Mesodermal cell (in vitro differentiated cells): ENCODE results near the gene EFR3B.
"Not testable (repeated sequence)": the region's sequence is repeated elsewhere in the genome, so short reads cannot be mapped to it uniquely, and the experiment has no call there.

Experiments used
- H3K27ac ChIP-seq: 2 replicates; pipeline ENCODE4 v1.7.0; 2013; ENCODE audit warnings: mild to moderate bottlenecking, low read depth, low read length, moderate library complexity; ENCODE audit not compliant: severe bottlenecking
- H3K36me3 ChIP-seq: 2 replicates; pipeline ENCODE4 v1.7.1; 2013; ENCODE audit warnings: mild to moderate bottlenecking, low read length, moderate library complexity; ENCODE audit not compliant: control insufficient read depth, insufficient read depth
- H3K4me1 ChIP-seq: one replicate; pipeline ENCODE4 v1.7.1; 2013; ENCODE audit warnings: mild to moderate bottlenecking, low read length; ENCODE audit not compliant: insufficient read depth, control insufficient read depth, poor library complexity, severe bottlenecking
- H3K4me3 ChIP-seq: 2 replicates; pipeline ENCODE4 v1.7.0; 2013; ENCODE audit warnings: low read length, control low read depth, mild to moderate bottlenecking; ENCODE audit not compliant: insufficient read depth, poor library complexity, severe bottlenecking; ENCODE audit errors: extremely low read depth
- H3K9me3 ChIP-seq: 2 replicates; pipeline ENCODE4 v1.7.1; 2013; ENCODE audit warnings: mild to moderate bottlenecking, low read length, moderate library complexity; ENCODE audit not compliant: control insufficient read depth
- WGBS, 2 experiments: methylation state at CpG; one replicate each; pipeline ENCODE4 v1.1.5; 2013; ENCODE audit warnings: missing lambda C conversion rate in 2 of 2; ENCODE audit not compliant: insufficient coverage in 2 of 2; 5-methylcytosine and 5-hydroxymethylcytosine counted together

EFR3B gene

GRCh38 chr2:25088817-25089516, 47.1 kb downstream of the EFR3B start:
- Histone ChIP-seq H3K4me3 (no peak overlapping the region), H3K27ac (no peak overlapping the region), H3K36me3 (peaks cover 5% of the 10 kb centered on the region), H3K9me3 (no peaks in the 10 kb centered on the region), H3K4me1 (no peaks in the 10 kb centered on the region)
- WGBS, 2 experiments = 82 to 95% methylated on average over 3 to 6 of the region's 6 CpGs

- Histone ChIP-seq H3K4me3 (no peak overlapping the region), H3K27ac (no peak overlapping the region), H3K36me3 (peaks cover 5% of the 10 kb centered on the region), H3K9me3 (no peaks in the 10 kb centered on the region), H3K4me1 (no peaks in the 10 kb centered on the region)
- 45 to 82% methylated on average over 2 to 3 of the region's 11 CpGs for WGBS, 2 experiments
These were observed 47.9 kb downstream of the EFR3B start for GRCh38 chr2:25089605-25090315.

GRCh38 chr2:25090801-25091200, 48.9 kb downstream of the EFR3B start:
- no peaks in the 10 kb centered on the region for H3K9me3 ChIP-seq
- 88 to 100% methylated on average over 3 to 8 of the region's 8 CpGs for WGBS, 2 experiments
- no peaks in the 10 kb centered on the region for H3K4me1 ChIP-seq
- peaks cover 5% of the 10 kb centered on the region for H3K36me3 ChIP-seq
- no peak overlapping the region for H3K4me3 ChIP-seq
- H3K27ac ChIP-seq = no peak overlapping the region

- 79 to 82% methylated on average over 8 of the region's 8 CpGs for WGBS, 2 experiments
- Histone ChIP-seq H3K4me3 (no peak overlapping the region), H3K9me3 (no peaks in the 10 kb centered on the region), H3K36me3 (peaks cover 5% of the 10 kb centered on the region), H3K4me1 (no peaks in the 10 kb centered on the region), H3K27ac (no peak overlapping the region)
These were observed 49.4 kb downstream of the EFR3B start for GRCh38 chr2:25091265-25091664.

GRCh38 chr2:25098056-25098455, 56.2 kb downstream of the EFR3B start:
- H3K4me3 ChIP-seq = no peak overlapping the region
- peaks cover 5% of the 10 kb centered on the region for H3K36me3 ChIP-seq
- peaks cover 5% of the 10 kb centered on the region for H3K4me1 ChIP-seq
- peak overlapping the region; percentile 48 for H3K27ac ChIP-seq
- WGBS, 2 experiments = 90 to 100% methylated on average over 1 to 2 of the region's 2 CpGs
- no peaks in the 10 kb centered on the region for H3K9me3 ChIP-seq

- 82 to 83% methylated on average over 2 to 3 of the region's 6 CpGs for WGBS, 2 experiments
- peak overlapping the region; percentile 50 for H3K27ac ChIP-seq
- no peak overlapping the region for H3K4me3 ChIP-seq
- H3K4me1 ChIP-seq = peaks cover 5% of the 10 kb centered on the region
- H3K9me3 ChIP-seq = no peaks in the 10 kb centered on the region
- peaks cover 4% of the 10 kb centered on the region for H3K36me3 ChIP-seq
These were observed 57.0 kb downstream of the EFR3B start for GRCh38 chr2:25098670-25099486.

- not testable (repeated sequence) for H3K9me3 ChIP-seq, H3K36me3 ChIP-seq, H3K27ac ChIP-seq, H3K4me3 ChIP-seq
- WGBS, 2 experiments = 91 to 100% methylated on average over 3 to 6 of the region's 7 CpGs
- peaks cover 16% of the 10 kb centered on the region for H3K4me1 ChIP-seq
These were observed 60.5 kb downstream of the EFR3B start for GRCh38 chr2:25102352-25102751.

- Histone ChIP-seq H3K9me3 (no peaks in the 10 kb centered on the region), H3K36me3 (peaks cover 4% of the 10 kb centered on the region), H3K4me3 (no peak overlapping the region), H3K4me1 (peaks cover 16% of the 10 kb centered on the region), H3K27ac (no peak overlapping the region)
- WGBS, 2 experiments = 90 to 99% methylated on average over 10 of the region's 16 CpGs
These were observed 61.5 kb downstream of the EFR3B start for GRCh38 chr2:25103287-25103871.

GRCh38 chr2:25104736-25105135, 62.9 kb downstream of the EFR3B start:
- 92 to 100% methylated on average over 3 of the region's 5 CpGs for WGBS, 2 experiments
- Histone ChIP-seq H3K27ac (no peak overlapping the region), H3K4me1 (peaks cover 10% of the 10 kb centered on the region)

GRCh38 chr2:25105336-25106085, 63.6 kb downstream of the EFR3B start:
- no peaks in the 10 kb centered on the region for H3K9me3 ChIP-seq
- H3K27ac ChIP-seq = peak overlapping the region; percentile 55
- H3K4me1 ChIP-seq = peaks cover 10% of the 10 kb centered on the region
- H3K36me3 ChIP-seq = peaks cover 4% of the 10 kb centered on the region
- H3K4me3 ChIP-seq = no peak overlapping the region
- 79 to 85% methylated on average over 5 to 6 of the region's 6 CpGs for whole genome bisulfite sequencing, 2 experiments

More at GRCh38 chr2:25104736-25105135, 62.9 kb downstream of the EFR3B start:
- H3K9me3 ChIP-seq = no peaks in the 10 kb centered on the region
- H3K36me3 ChIP-seq = peaks cover 4% of the 10 kb centered on the region
- H3K4me3 ChIP-seq = no peak overlapping the region
